Natural killer cell (primary cell): Measurements from ENCODE around the gene KLK10. TPM values are rescaled to one million over a fixed set of nuclear protein-coding genes. Genes with fewer than 3 reads are reported as not detected.

ENCODE experiments used
- ATAC-seq, 3 donors: fragments of 150-1000 bp in 2 of 3; fragments of 200-7000 bp in 1 of 3; cut with Tn5 transposase; 1 replicate in 1 of 3; 2 replicates in 2 of 3; pipeline ENCODE4 v1.10.0; 2021; ENCODE audit warnings: mild to moderate bottlenecking in 2 of 3, moderate library complexity in 2 of 3
- DNase-seq, 2 donors: peaks; one replicate each; pipeline versions ENCODE4 v3.0.0 to v3.0.0-alpha.2; 2013 to 2021; ENCODE audit warnings: mixed read lengths in 1 of 2
- H3K27ac ChIP-seq: one replicate; pipeline ENCODE4 v1.5.1; 2013; ENCODE audit warnings: mild to moderate bottlenecking, low read length
- H3K27me3 ChIP-seq: one replicate; pipeline ENCODE4 v1.6.1; 2013; ENCODE audit warnings: low read length; ENCODE audit not compliant: control insufficient read depth, insufficient read depth
- H3K36me3 ChIP-seq: one replicate; pipeline ENCODE4 v1.6.1; 2013; ENCODE audit warnings: low read length; ENCODE audit not compliant: control insufficient read depth, insufficient read depth
- H3K4me1 ChIP-seq: one replicate; pipeline ENCODE4 v1.6.1; 2013; ENCODE audit warnings: low read length; ENCODE audit not compliant: control insufficient read depth, insufficient read depth
- H3K4me3 ChIP-seq: one replicate; pipeline ENCODE4 v1.5.1; 2013; ENCODE audit warnings: low read length
- H3K9me3 ChIP-seq: one replicate; pipeline ENCODE4 v1.6.1; 2013; ENCODE audit warnings: low read length; ENCODE audit not compliant: control insufficient read depth, insufficient read depth
- H3K27ac Mint-ChIP-seq, 2 donors: one replicate each; pipeline ENCODE4 v1.8.0; 2022; ENCODE audit warnings: mild to moderate bottlenecking in 2 of 2, mixed read lengths in 2 of 2, moderate library complexity in 1 of 2
- H3K27me3 Mint-ChIP-seq, 2 donors: one replicate each; pipeline ENCODE4 v1.8.0; 2022; ENCODE audit warnings: low read depth in 2 of 2, mixed read lengths in 2 of 2
- H3K36me3 Mint-ChIP-seq: one replicate; pipeline ENCODE4 v1.8.0; 2022; ENCODE audit warnings: mixed read lengths
- H3K4me1 Mint-ChIP-seq, 2 donors: one replicate each; pipeline ENCODE4 v1.8.0; 2022; ENCODE audit warnings: mixed read lengths in 2 of 2
- H3K4me3 Mint-ChIP-seq: one replicate; pipeline ENCODE4 v1.8.0; 2022; ENCODE audit warnings: mild to moderate bottlenecking, moderate library complexity, mixed read lengths
- H3K9me3 Mint-ChIP-seq, 2 donors: one replicate each; pipeline ENCODE4 v1.8.0; 2022; ENCODE audit warnings: mixed read lengths in 2 of 2
- CTCF ChIP-seq: fragments of 200-600 bp; IDR thresholded peaks from one replicate; pipeline ENCODE4 v1.8.0; 2022; ENCODE audit warnings: antibody characterized with exemption
- WGBS: methylation state at CpG from one replicate; pipeline ENCODE4 v1.1.7; 2013; ENCODE audit warnings: missing lambda C conversion rate; ENCODE audit not compliant: insufficient coverage; 5-methylcytosine and 5-hydroxymethylcytosine counted together
- intact Hi-C: fragments of 100-400 bp; cut with micrococcal nuclease; formaldehyde crosslinking; loops from one replicate; pipeline ENCODE4 v1.14.2; 2022
- total RNA-seq, 4 donors: library from RNA; stranded (reverse); fragments of 120-200 nt in 1 of 4; gene quantifications; one replicate each; pipeline versions ENCODE4 v1.2.3 to v1.2.4, GENCODE V29; 2013 to 2022

The KLK10 gene
- total RNA-seq, 3 donors from 2014 or later (not counting 1 experiment from before 2014, with no cell fraction given) = not detected

DNA sequence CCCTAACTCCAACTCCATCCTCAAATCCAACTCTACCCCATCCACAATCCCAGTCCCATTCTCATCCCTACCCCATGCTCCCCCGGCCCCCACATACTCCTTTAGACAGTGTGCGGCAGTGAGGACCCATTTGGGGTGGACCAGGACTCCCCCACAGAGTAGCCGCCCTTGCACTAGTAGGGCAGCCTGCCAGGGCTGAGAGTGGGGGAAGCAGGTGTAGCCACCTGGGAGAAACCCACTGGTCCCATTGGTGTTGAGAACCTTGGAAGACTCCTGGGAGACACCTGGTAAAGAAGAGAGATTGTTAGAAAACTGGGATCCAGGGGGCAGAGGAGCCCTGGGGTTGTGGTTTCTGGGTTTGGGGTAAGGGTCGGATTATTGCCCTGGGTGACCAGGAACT, 40.8 kb upstream of the KLK10 start:
- Mint-ChIP-seq H3K27me3 (peaks cover 12 to 34% of the 10 kb centered on the region in 2 donors), H3K4me3 (no peak overlapping the region), H3K9me3 (peaks cover 3 to 4% of the 10 kb centered on the region in 2 donors), H3K36me3 (no peaks in the 10 kb centered on the region), H3K27ac (no peak overlapping the region), H3K4me1 (peaks cover 0 to 3% of the 10 kb centered on the region in 2 donors)
- ATAC-seq (no peak), DNase-seq (no peak)
- H3K27ac ChIP-seq = no peak overlapping the region
- intact Hi-C loops = no loop called here
- peaks cover 6% of the 10 kb centered on the region for H3K27me3 ChIP-seq
- peaks cover 8% of the 10 kb centered on the region for H3K4me1 ChIP-seq
- H3K36me3 ChIP-seq = no peaks in the 10 kb centered on the region
- H3K4me3 ChIP-seq = no peak overlapping the region
- no peak for TF ChIP-seq CTCF
- H3K9me3 ChIP-seq = no peaks in the 10 kb centered on the region
- 64% methylated on average over 4 of the region's 4 CpGs for WGBS

- intact Hi-C loops = no loop called here
- Histone ChIP-seq H3K36me3 (no peaks in the 10 kb centered on the region), H3K9me3 (no peaks in the 10 kb centered on the region), H3K27me3 (peaks cover 3% of the 10 kb centered on the region), H3K4me3 (no peak overlapping the region), H3K4me1 (peaks cover 3% of the 10 kb centered on the region), H3K27ac (no peak overlapping the region)
- Mint-ChIP-seq H3K4me1 (no peaks in the 10 kb centered on the region), H3K36me3 (no peaks in the 10 kb centered on the region), H3K4me3 (no peak overlapping the region), H3K9me3 (peaks cover 3 to 4% of the 10 kb centered on the region in 2 donors), H3K27me3 (peaks cover 18 to 34% of the 10 kb centered on the region in 2 donors), H3K27ac (no peak overlapping the region)
- 85% methylated on average over 4 of the region's 7 CpGs for WGBS
- DNase-seq = no peak
- no peak for ATAC-seq
- TF ChIP-seq CTCF = no peak
Measured at GRCh38 chr19:51059715-51060114, 40.2 kb upstream of the KLK10 start.

- no peaks in the 10 kb centered on the region for H3K36me3 ChIP-seq
- intact Hi-C loops = no loop called here
- Mint-ChIP-seq H3K4me1 (no peaks in the 10 kb centered on the region), H3K27ac (no peak overlapping the region), H3K36me3 (no peaks in the 10 kb centered on the region), H3K4me3 (no peak overlapping the region), H3K9me3 (no peaks in the 10 kb centered on the region), H3K27me3 (peaks cover 36% of the 10 kb centered on the region in 2 donors)
- no peak overlapping the region for H3K27ac ChIP-seq
- H3K27me3 ChIP-seq = peaks cover 3% of the 10 kb centered on the region
- ATAC-seq (no peak), DNase-seq (no peak)
- no peak overlapping the region for H3K4me3 ChIP-seq
- no peaks in the 10 kb centered on the region for H3K9me3 ChIP-seq
- no peak for TF ChIP-seq CTCF
- no peaks in the 10 kb centered on the region for H3K4me1 ChIP-seq
Measured at GRCh38 chr19:51055866-51056265, 36.4 kb upstream of the KLK10 start.

DNA sequence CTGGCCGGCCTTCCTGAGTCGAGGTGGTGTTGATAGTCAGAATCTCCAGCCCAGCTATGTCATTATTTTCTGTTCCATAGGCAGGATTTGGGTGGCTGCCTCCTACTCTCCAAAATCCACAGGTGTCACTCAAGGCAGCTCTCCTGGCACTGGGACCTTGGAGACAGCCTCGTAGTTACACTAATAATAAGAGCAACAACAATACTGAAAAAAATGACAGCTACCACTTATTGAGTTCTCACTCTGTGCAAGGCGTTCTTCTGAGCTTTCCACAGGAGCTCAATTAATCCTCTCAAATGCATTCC, 27.5 kb upstream of the KLK10 start:
- WGBS = 21% methylated on average over 4 of the region's 4 CpGs
- H3K27me3 Mint-ChIP-seq = peaks cover 12 to 21% of the 10 kb centered on the region in 2 donors
- no peak overlapping the region for H3K27ac Mint-ChIP-seq
- ATAC-seq (no peak), DNase-seq (no peak)
- H3K4me1 Mint-ChIP-seq = no peaks in the 10 kb centered on the region
- Histone ChIP-seq H3K27ac (no peak overlapping the region), H3K36me3 (no peaks in the 10 kb centered on the region), H3K4me3 (no peak overlapping the region), H3K9me3 (no peaks in the 10 kb centered on the region), H3K4me1 (no peaks in the 10 kb centered on the region), H3K27me3 (no peaks in the 10 kb centered on the region)
- intact Hi-C loops = no loop called here
- H3K4me3 Mint-ChIP-seq = no peak overlapping the region
- H3K36me3 Mint-ChIP-seq = no peaks in the 10 kb centered on the region
- no peaks in the 10 kb centered on the region for H3K9me3 Mint-ChIP-seq
- TF ChIP-seq CTCF = no peak
